K562 (cell line): ENCODE measurements around the gene OR2A12. TPM values are rescaled to one million over a fixed set of nuclear protein-coding genes. Genes with fewer than 3 reads are reported as not detected.

Experiments used
- ATAC-seq: fragments of 200-7000 bp; cut with Tn5 transposase; 3 replicates; pipeline ENCODE4 v1.9.1; 2020; ENCODE audit warnings: moderate library complexity
- BruUV-seq: library from RNA; stranded (reverse); fragments of 400-500 nt; replicated peaks from 2 replicates; lab custom pipeline; 2021; lab: Mats Ljungman, UMichigan
- CTCF ChIA-PET: fragments of 300-600 bp; formaldehyde crosslinking; extraction: SDS; loops from one replicate; lab custom pipeline; 2021; ENCODE audit warnings: low intra/inter-chr PET ratio; lab: Yijun Ruan, JAX
- POLR2A ChIA-PET: fragments of 300-600, 350-650 bp; sonication (Branson Sonifier 250); formaldehyde crosslinking; extraction: SDS; loops from one replicate; lab custom pipeline; 2021; ENCODE audit warnings: antibody characterized with exemption, inconsistent platforms; lab: Yijun Ruan, JAX
- DNase-seq, 4 experiments: peaks; one replicate each; pipeline versions ENCODE4 v3.0.0 to v3.0.0-alpha.2; 2011 to 2018; ENCODE audit warnings: low spot score in 3 of 4, mixed read lengths in 3 of 4; ENCODE audit errors: extremely low read depth in 1 of 4
- FAIRE-seq: peaks from 2 replicates; lab custom pipeline; 2011; peaks lifted over from hg19 to GRCh38; lab: Jason Lieb, UNC
- H2AFZ ChIP-seq: 2 replicates; pipeline ENCODE4 v1.6.0; 2011; ENCODE audit warnings: low read depth, low read length, control low read depth, inconsistent platforms
- H3K27ac ChIP-seq: fragments of 200-600 bp; 3 replicates; pipeline ENCODE4 v1.8.0; 2011; ENCODE audit warnings: low read depth, mild to moderate bottlenecking, control low read depth, inconsistent platforms, low read length, moderate library complexity, mixed read lengths; ENCODE audit errors: extremely low read depth
- H3K27me3 ChIP-seq, 2 experiments: fragments of 300-600 bp in 1 of 2; 2 replicates in 1 of 2; 3 replicates in 1 of 2; pipeline versions ENCODE4 v1.6.0 to v1.8.0; 2011; ENCODE audit warnings: inconsistent platforms in 2 of 2, low read length in 2 of 2, mild to moderate bottlenecking in 1 of 2, mixed read lengths in 1 of 2, moderate library complexity in 1 of 2; ENCODE audit not compliant: control insufficient read depth in 2 of 2, insufficient read depth in 2 of 2
- H3K36me3 ChIP-seq: fragments of 300-600 bp; 3 replicates; pipeline ENCODE4 v1.8.0; 2011; ENCODE audit warnings: mild to moderate bottlenecking, low read length, inconsistent platforms; ENCODE audit not compliant: control insufficient read depth, insufficient read depth
- H3K4me1 ChIP-seq, 2 experiments: fragments of 200-600 bp in 1 of 2; replicated peaks in 1 of 2; 2 replicates in 1 of 2; 3 replicates in 1 of 2; pipeline versions ENCODE4 v1.5.1 to v1.8.0; 2011; ENCODE audit warnings: inconsistent platforms in 2 of 2, low read length in 2 of 2, mild to moderate bottlenecking in 1 of 2, mixed read lengths in 1 of 2, moderate library complexity in 1 of 2; ENCODE audit not compliant: control insufficient read depth in 2 of 2, insufficient read depth in 2 of 2
- H3K4me2 ChIP-seq: 2 replicates; pipeline ENCODE4 v1.6.1; 2011; ENCODE audit warnings: low read length, control low read depth, inconsistent platforms, mixed read lengths; ENCODE audit not compliant: insufficient read depth
- H3K4me3 ChIP-seq: fragments of 200-600 bp; sonication (generic), shearing (Covaris generic); 2 replicates; pipeline ENCODE4 v1.5.1; 2016; ENCODE audit warnings: control low read depth, inconsistent platforms
- H3K79me2 ChIP-seq: fragments of 200-600 bp; 3 replicates; pipeline ENCODE4 v1.8.0; 2011; ENCODE audit warnings: low read length, inconsistent platforms; ENCODE audit not compliant: control insufficient read depth, insufficient read depth
- H3K9ac ChIP-seq, 2 experiments: 2 replicates each; pipeline versions ENCODE4 v1.6.0 to v1.6.1; 2011; ENCODE audit warnings: low read depth in 2 of 2, low read length in 2 of 2, control low read depth in 1 of 2, inconsistent platforms in 1 of 2, mild to moderate bottlenecking in 1 of 2, mixed read lengths in 1 of 2; ENCODE audit not compliant: insufficient read depth in 1 of 2
- H3K9me1 ChIP-seq: one replicate; pipeline ENCODE4 v1.6.0; 2011; ENCODE audit warnings: inconsistent platforms, mild to moderate bottlenecking, low read length, moderate library complexity; ENCODE audit not compliant: control insufficient read depth, insufficient read depth
- H3K9me3 ChIP-seq: replicated peaks from 2 replicates; pipeline ENCODE4 v1.5.1; 2011; ENCODE audit warnings: low read depth, low read length, inconsistent platforms; ENCODE audit not compliant: control insufficient read depth, insufficient read depth
- H4K20me1 ChIP-seq: replicated peaks from 2 replicates; pipeline ENCODE4 v1.6.1; 2011; ENCODE audit warnings: low read length, inconsistent platforms, mixed read lengths; ENCODE audit not compliant: control insufficient read depth, insufficient read depth
- CXXC5 ChIP-seq: fragments of 250-450 bp; sonication (Bioruptor Pico); IDR thresholded peaks from 2 replicates; pipeline ENCODE4 v1.8.0; 2022; ENCODE audit warnings: inconsistent platforms, mild to moderate bottlenecking, moderate library complexity
- EWSR1 ChIP-seq: fragments of 450-650 bp; IDR thresholded peaks from 2 replicates; pipeline ENCODE4 v1.6.1; 2018; ENCODE audit warnings: borderline replicate concordance, mild to moderate bottlenecking, low read depth, moderate library complexity; ENCODE audit not compliant: partially characterized antibody
- MAZ ChIP-seq, 2 experiments: fragments of 450-650 bp in 1 of 2; sonication (generic) in 1 of 2; formaldehyde crosslinking; IDR thresholded peaks in 1 of 2; conservative IDR thresholded peaks in 1 of 2; 2 replicates each; pipeline versions ENCODE4 v1.4.0 to v1.5.0; 2020; ENCODE audit warnings: mild to moderate bottlenecking in 1 of 2, missing genetic modification reagents in 1 of 2
- RAD21 ChIP-seq, 2 experiments: fragments of 250-450 bp in 1 of 2; fragments of 450-650 bp in 1 of 2; sonication (Bioruptor Pico) in 1 of 2; formaldehyde crosslinking in 1 of 2; IDR thresholded peaks in 1 of 2; conservative IDR thresholded peaks in 1 of 2; 2 replicates each; pipeline versions ENCODE4 v1.4.0 to v1.8.0; 2020 to 2022; ENCODE audit warnings: mild to moderate bottlenecking in 2 of 2, moderate library complexity in 1 of 2
- SAFB2 ChIP-seq: fragments of 200-400 bp; formaldehyde crosslinking; IDR thresholded peaks from 2 replicates; pipeline ENCODE4 v1.6.1; 2018; ENCODE audit warnings: borderline replicate concordance, low read length, low read depth, moderate library complexity; ENCODE audit not compliant: severe bottlenecking
- SMAD4 ChIP-seq: fragments of 250-450 bp; sonication (Bioruptor Pico); conservative IDR thresholded peaks from 2 replicates; pipeline ENCODE4 v1.8.0; 2021; ENCODE audit warnings: inconsistent platforms, mild to moderate bottlenecking, moderate library complexity
- ZNF174 ChIP-seq: fragments of 250-450 bp; sonication (Bioruptor Pico); IDR thresholded peaks from 2 replicates; pipeline ENCODE4 v1.4.0; 2020; ENCODE audit warnings: mild to moderate bottlenecking
- WGBS: fragments of 100-300 bp; shearing (Covaris generic); methylation state at CpG from one replicate; pipeline ENCODE4 v1.1.6; 2016; ENCODE audit warnings: low coverage, mixed read lengths; ENCODE audit not compliant: insufficient coverage; ENCODE audit errors: missing lambda C conversion rate; 5-methylcytosine and 5-hydroxymethylcytosine counted together
- in situ Hi-C: fragments of 300-500 bp; cut with MboI; formaldehyde crosslinking; loops from 4 replicates; pipeline ENCODE4 v1.15.0; 2018; ENCODE audit warnings: inconsistent platforms, mixed read lengths
- intact Hi-C: fragments of 100-400 bp; cut with micrococcal nuclease; formaldehyde crosslinking; loops from 2 replicates; pipeline ENCODE4 v1.14.2; 2022
- polyA plus RNA-seq, 8 experiments: library from polyadenylated mRNA; depleted of rRNA in 4 of 8; stranded (reverse) in 5 of 8; unstranded in 3 of 8; fragments of >200 nt; fragmentation: Nextera tagmentation in 2 of 8; fragmentation: Illumina TruSeq in 1 of 8; extraction: Ambion mirVana in 2 of 8; extraction: Trizol in 1 of 8; gene quantifications; 2 replicates each; pipeline versions ENCODE4 v1.2.1 to v1.2.3, GENCODE V29; 2011 to 2014; ENCODE audit warnings: inconsistent platforms in 1 of 8, missing spikeins in 1 of 8
- total RNA-seq, 7 experiments: library from RNA; depleted of rRNA in 6 of 7; stranded (reverse); fragments of >200 nt in 6 of 7; fragmentation: Illumina TruSeq in 2 of 7; extraction: Trizol in 2 of 7; gene quantifications; 2 replicates each; pipeline versions ENCODE4 v1.2.1 to v1.2.3, GENCODE V29; 2011 to 2021; ENCODE audit warnings: low replicate concordance in 1 of 7
- TF ChIP-seq, protein P1 (sequence below): IDR thresholded peaks from 2 replicates; pipeline ENCODE4 v1.6.1; 2011; ENCODE audit warnings: borderline replicate concordance, low read depth, mild to moderate bottlenecking, moderate library complexity, low read length; ENCODE audit not compliant: insufficient read depth, poor library complexity, severe bottlenecking
- TF ChIP-seq, protein P2 (sequence below), 3 experiments: IDR thresholded peaks in 2 of 3; conservative IDR thresholded peaks in 1 of 3; 2 replicates each; pipeline ENCODE4 v1.5.1; 2011 to 2012; ENCODE audit warnings: low read length in 3 of 3, mild to moderate bottlenecking in 3 of 3, control low read depth in 2 of 3, improper control_type of control experiment in 1 of 3, inconsistent platforms in 1 of 3, low read depth in 1 of 3, mixed read lengths in 1 of 3, moderate library complexity in 1 of 3; ENCODE audit not compliant: insufficient read depth in 2 of 3

OR2A12 gene
- total and polyA plus RNA-seq, 9 of the 15 experiments (the other 6 are each of a cell fraction or from before 2014, with no cell fraction given) = not detected

DNA sequence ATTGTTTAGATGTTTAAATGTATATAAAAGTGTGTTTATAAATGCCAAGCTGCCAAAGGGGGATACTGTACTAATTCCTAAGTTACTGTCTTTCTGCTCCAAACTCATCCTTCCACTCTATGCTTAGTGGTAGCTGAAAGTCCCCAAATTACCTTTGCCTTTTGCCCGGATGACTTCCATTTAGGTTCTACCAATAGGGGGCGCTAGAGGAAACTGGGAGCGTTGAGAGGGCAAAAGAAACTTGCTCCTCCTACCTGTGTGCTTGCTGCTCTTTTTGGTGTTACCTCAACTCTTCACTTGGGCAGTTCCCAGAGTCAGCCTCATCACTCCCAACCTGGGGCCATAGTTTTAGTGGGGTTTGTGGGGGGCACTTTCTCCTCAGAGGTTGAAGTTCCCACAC lies 22.4 kb upstream of the OR2A12 start:
- in situ Hi-C loops = no loop called here
- H2AFZ ChIP-seq = 0 out of 2 replicates have a peak overlapping the region, but pooled peaks have one; percentile 17
- H3K9me1 ChIP-seq = no peaks in the 10 kb centered on the region
- peaks cover 0 to 3% of the 10 kb centered on the region in 2 experiments; a peak in 1 of 5 replicates for H3K27me3 ChIP-seq
- FAIRE-seq (peak; percentile 19), ATAC-seq (peak; percentile 82), DNase-seq (peak; percentile 39 to 64 (median 48))
- H3K36me3 ChIP-seq = no peaks in the 10 kb centered on the region
- WGBS = 3% methylated on average over 3 of the region's 3 CpGs
- ChIA-PET POLR2A (interaction anchor here (0.8 kb wide), 1 partner anchor 96 kb away, joined by 3 read pairs; no protein-coding TSS in a partner anchor), CTCF (interaction anchor here (0.9 kb wide), 1 partner anchor 327 kb away, joined by 3 read pairs; no protein-coding TSS in a partner anchor)
- no peak overlapping the region for H3K9ac ChIP-seq
- intact Hi-C loops = no loop called here
- H3K4me2 ChIP-seq = no peak overlapping the region
- no peaks in the 10 kb centered on the region for H3K9me3 ChIP-seq
- no peaks in the 10 kb centered on the region for H3K4me1 ChIP-seq
- H3K79me2 ChIP-seq = no peaks in the 10 kb centered on the region
- no peak overlapping the region for H3K4me3 ChIP-seq
- no peaks in the 10 kb centered on the region for H4K20me1 ChIP-seq
- H3K27ac ChIP-seq = no peak overlapping the region
- BruUV-seq = no TSS peak
- no peak for TF ChIP-seq SAFB2
- TF ChIP-seq, protein P1, sequence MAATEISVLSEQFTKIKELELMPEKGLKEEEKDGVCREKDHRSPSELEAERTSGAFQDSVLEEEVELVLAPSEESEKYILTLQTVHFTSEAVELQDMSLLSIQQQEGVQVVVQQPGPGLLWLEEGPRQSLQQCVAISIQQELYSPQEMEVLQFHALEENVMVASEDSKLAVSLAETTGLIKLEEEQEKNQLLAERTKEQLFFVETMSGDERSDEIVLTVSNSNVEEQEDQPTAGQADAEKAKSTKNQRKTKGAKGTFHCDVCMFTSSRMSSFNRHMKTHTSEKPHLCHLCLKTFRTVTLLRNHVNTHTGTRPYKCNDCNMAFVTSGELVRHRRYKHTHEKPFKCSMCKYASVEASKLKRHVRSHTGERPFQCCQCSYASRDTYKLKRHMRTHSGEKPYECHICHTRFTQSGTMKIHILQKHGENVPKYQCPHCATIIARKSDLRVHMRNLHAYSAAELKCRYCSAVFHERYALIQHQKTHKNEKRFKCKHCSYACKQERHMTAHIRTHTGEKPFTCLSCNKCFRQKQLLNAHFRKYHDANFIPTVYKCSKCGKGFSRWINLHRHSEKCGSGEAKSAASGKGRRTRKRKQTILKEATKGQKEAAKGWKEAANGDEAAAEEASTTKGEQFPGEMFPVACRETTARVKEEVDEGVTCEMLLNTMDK = peak; percentile 69
- TF ChIP-seq ZNF174 = no peak
- TF ChIP-seq CXXC5 = peak; percentile 21; the same call in 1 of the 2 replicates
- peak in 1 of 2 experiments; percentile 24; a peak in 1 of 4 replicates for TF ChIP-seq RAD21 (CRISPR knock-in tag; conservative IDR thresholded peaks at IDR 0.05 in 1 of 2, IDR thresholded peaks at IDR 0.05 in 1 of 2)
- no peak for TF ChIP-seq EWSR1
- TF ChIP-seq MAZ (CRISPR knock-in tag; conservative IDR thresholded peaks at IDR 0.05 in 1 of 2, IDR thresholded peaks at IDR 0.05 in 1 of 2) = peak in 1 of 2 experiments; percentile 40; a peak in 1 of 4 replicates
- TF ChIP-seq, protein P2, sequence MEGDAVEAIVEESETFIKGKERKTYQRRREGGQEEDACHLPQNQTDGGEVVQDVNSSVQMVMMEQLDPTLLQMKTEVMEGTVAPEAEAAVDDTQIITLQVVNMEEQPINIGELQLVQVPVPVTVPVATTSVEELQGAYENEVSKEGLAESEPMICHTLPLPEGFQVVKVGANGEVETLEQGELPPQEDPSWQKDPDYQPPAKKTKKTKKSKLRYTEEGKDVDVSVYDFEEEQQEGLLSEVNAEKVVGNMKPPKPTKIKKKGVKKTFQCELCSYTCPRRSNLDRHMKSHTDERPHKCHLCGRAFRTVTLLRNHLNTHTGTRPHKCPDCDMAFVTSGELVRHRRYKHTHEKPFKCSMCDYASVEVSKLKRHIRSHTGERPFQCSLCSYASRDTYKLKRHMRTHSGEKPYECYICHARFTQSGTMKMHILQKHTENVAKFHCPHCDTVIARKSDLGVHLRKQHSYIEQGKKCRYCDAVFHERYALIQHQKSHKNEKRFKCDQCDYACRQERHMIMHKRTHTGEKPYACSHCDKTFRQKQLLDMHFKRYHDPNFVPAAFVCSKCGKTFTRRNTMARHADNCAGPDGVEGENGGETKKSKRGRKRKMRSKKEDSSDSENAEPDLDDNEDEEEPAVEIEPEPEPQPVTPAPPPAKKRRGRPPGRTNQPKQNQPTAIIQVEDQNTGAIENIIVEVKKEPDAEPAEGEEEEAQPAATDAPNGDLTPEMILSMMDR (IDR thresholded peaks at IDR 0.05 in 2 of 3, conservative IDR thresholded peaks at IDR 0.05 in 1 of 3; ENCODE audit: insufficient read depth in 2 of 3, low read depth in 1 of 3, low read length in 3 of 3) = peak; percentile 70 to 78 (median 77)
- TF ChIP-seq SMAD4 (CRISPR knock-in tag) = 0 out of 2 replicates have a peak, but pooled peaks have one; percentile 15
